ENCODE data around the gene MAP4K4.

GRCh38 chr2:101754618-101755017 lies 57.1 kb downstream of the MAP4K4 start:
- no peak for TF ChIP-seq GATA3 (IDR thresholded peaks at IDR 0.05; ENCODE audit: low read depth, low read length)
- TF ChIP-seq GATA2 (IDR thresholded peaks at IDR 0.05; ENCODE audit: low read depth, low read length) = no peak

All from SH-SY5Y (cell line).